GM18907 (cell line): ENCODE measurements around the gene MCEE.
"Not testable (repeated sequence)": the region's sequence is repeated elsewhere in the genome, so short reads cannot be mapped to it uniquely, and the experiment has no call there.

ENCODE experiments used
- ATAC-seq: cut with Tn5 transposase; IDR thresholded peaks from one replicate; pipeline ENCODE4 v1.9.1; 2021; ENCODE audit warnings: mild to moderate bottlenecking, moderate library complexity; ENCODE audit not compliant: unreplicated experiment

Gene MCEE

GRCh38 chr2:71129114-71129901 is 721 bp downstream of the MCEE start:
- no peak for ATAC-seq

- ATAC-seq: no peak
Measured at GRCh38 chr2:71126957-71127356, 3.1 kb downstream of the MCEE start.

- ATAC-seq: no peak
Measured at GRCh38 chr2:71125506-71126294, 4.3 kb downstream of the MCEE start.

- no peak for ATAC-seq
Measured at GRCh38 chr2:71122387-71123298, 7.4 kb downstream of the MCEE start.

- ATAC-seq: no peak
Measured at GRCh38 chr2:71121479-71121878, 8.6 kb downstream of the MCEE start.

- no peak for ATAC-seq
Measured at GRCh38 chr2:71120195-71120594, 9.8 kb downstream of the MCEE start.

GRCh38 chr2:71117063-71117462 is 13.0 kb downstream of the MCEE start:
- no peak for ATAC-seq

- no peak for ATAC-seq
Measured at GRCh38 chr2:71113843-71114242, 16.2 kb downstream of the MCEE start.

GRCh38 chr2:71108091-71108490 is 21.9 kb downstream of the MCEE start:
- ATAC-seq: no peak

- not testable (repeated sequence) for ATAC-seq
Measured at GRCh38 chr2:71106463-71106862, 23.6 kb downstream of the MCEE start.

- ATAC-seq: no peak
Measured at GRCh38 chr2:71103809-71104208, 26.2 kb downstream of the MCEE start.

- ATAC-seq: no peak
Measured at GRCh38 chr2:71102981-71103681, 26.9 kb downstream of the MCEE start.

GRCh38 chr2:71101656-71102055 is 28.4 kb downstream of the MCEE start:
- ATAC-seq: no peak

GRCh38 chr2:71100195-71100964 is 29.6 kb downstream of the MCEE start:
- no peak for ATAC-seq

GRCh38 chr2:71092491-71093260 is 37.4 kb downstream of the MCEE start:
- not testable (repeated sequence) for ATAC-seq

- ATAC-seq: not testable (repeated sequence)
Measured at GRCh38 chr2:71091808-71092207, 38.2 kb downstream of the MCEE start.

- ATAC-seq: not testable (repeated sequence)
Measured at GRCh38 chr2:71089475-71089874, 40.6 kb downstream of the MCEE start.

GRCh38 chr2:71085325-71086003 is 44.6 kb downstream of the MCEE start:
- ATAC-seq: not testable (repeated sequence)
